ENCODE results near the gene MMP8.

The MMP8 gene, protein sequence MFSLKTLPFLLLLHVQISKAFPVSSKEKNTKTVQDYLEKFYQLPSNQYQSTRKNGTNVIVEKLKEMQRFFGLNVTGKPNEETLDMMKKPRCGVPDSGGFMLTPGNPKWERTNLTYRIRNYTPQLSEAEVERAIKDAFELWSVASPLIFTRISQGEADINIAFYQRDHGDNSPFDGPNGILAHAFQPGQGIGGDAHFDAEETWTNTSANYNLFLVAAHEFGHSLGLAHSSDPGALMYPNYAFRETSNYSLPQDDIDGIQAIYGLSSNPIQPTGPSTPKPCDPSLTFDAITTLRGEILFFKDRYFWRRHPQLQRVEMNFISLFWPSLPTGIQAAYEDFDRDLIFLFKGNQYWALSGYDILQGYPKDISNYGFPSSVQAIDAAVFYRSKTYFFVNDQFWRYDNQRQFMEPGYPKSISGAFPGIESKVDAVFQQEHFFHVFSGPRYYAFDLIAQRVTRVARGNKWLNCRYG

DNA sequence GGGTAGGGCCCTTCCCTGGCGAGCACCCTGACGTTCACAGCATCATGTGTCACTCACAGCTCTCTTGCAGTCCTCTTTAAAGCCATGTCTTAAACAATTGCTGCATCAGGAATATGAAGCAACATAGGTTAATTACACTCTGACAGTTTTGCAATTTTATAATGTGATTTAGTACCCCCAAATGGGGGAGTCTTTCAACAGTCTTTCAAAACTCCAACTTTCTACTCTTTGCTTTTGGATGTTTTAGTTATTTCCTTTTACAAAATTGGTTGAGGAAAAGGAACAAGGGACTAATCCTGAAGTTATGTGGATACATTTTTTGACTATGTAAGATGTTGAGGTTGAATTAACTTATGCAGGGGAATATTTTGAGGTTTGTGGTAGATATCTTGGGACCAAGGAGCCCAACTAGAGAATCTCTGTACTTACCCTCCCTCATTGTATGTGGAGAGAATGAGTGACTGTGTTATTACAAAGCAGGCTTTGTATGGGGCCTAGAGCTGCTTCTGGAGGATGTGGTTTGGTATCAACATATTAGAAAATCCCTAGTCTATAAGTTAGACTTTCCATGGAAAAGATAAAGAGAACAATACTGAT lies at the start of gene MMP8:
Gene MMP8 (minus strand): TSS at position 51 of the 597 bp plus-strand sequence. CDS start 99 bp downstream, outside the sequence.
- H3K9ac ChIP-seq (ENCODE audit: low read depth, low read length), result no peak within 1 kb of the TSS

DNA sequence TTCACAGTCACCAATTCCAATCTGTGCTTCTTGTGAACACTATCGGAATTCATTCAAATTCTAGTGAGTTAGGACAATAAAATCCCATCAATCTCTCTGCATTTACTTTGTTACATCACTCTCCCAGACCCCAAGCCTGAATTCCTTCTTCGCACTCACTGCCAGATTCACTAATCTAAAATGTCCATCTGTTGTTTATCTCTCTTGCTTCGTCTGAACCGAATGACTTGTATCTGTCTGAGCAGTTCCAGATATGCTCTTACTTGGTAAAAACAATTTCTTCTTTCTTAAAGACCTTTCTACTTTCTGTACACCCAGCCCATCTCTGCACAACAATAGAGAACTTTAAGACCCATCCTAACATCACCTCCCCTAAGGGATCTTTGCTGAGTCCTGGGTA lies 48.6 kb upstream of the MMP8 start:
- Histone ChIP-seq H3K4me1 (ENCODE audit: insufficient read depth, low read length) (0 out of 2 replicates have a peak, but pooled peaks cover 3% of the 10 kb centered on the region), H3K36me3 (ENCODE audit: insufficient read depth, low read length) (no peaks in the 10 kb centered on the region), H3K9ac (ENCODE audit: low read depth, low read length) (no peak overlapping the region), H3K9me3 (ENCODE audit: control insufficient read depth, insufficient read depth, low read length) (no peaks in the 10 kb centered on the region)

More for the DNA sequence above, at the start of gene MMP8:
- H3K9me3 ChIP-seq (ENCODE audit: control insufficient read depth, insufficient read depth, low read length), result no peaks in the 10 kb centered on the region
- H3K4me1 ChIP-seq (ENCODE audit: insufficient read depth, low read length), result no peaks in the 10 kb centered on the region
- H3K36me3 ChIP-seq (ENCODE audit: insufficient read depth, low read length), result no peaks in the 10 kb centered on the region

DNA sequence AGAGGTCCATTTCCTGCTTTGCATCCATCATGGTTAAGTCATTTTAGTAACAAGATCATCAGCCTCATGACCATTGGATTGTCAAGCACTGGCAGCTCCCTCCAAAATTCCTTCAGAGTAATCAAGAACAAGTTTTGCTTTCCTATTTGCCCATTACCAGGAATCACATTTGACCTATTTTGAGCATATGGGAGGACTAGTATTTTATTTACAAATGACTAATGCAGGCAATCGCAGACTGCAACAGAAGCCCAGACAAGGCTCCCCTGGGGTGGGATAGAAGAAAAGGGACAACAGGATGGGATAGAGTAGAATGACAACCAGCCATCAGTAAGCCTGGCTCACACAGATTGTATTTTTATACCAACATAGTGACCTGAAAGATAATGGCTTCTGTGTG lies 46.6 kb upstream of the MMP8 start:
- no peak overlapping the region for H3K9ac ChIP-seq (ENCODE audit: low read depth, low read length)

DNA sequence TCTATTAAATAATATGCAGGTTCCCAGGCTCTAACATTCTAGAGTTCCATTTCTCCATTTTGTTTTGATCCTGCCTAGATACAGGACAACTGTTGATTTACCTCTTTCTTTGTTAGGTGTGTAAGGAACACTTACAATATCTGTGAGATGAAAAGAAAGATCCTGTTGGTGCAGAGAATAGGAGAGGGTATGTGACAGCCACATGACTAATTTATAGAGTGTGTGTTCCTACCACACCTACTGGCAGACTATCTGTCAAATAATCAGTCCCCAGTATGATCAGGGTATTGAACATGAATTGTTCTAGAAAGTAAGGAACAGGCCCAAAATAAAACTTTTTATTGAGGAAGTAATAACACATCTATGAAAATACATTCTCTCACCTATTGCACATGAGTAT lies 45.4 kb upstream of the MMP8 start:
- Histone ChIP-seq H3K9me3 (ENCODE audit: control insufficient read depth, insufficient read depth, low read length) (no peaks in the 10 kb centered on the region), H3K9ac (ENCODE audit: low read depth, low read length) (no peak overlapping the region), H3K36me3 (ENCODE audit: insufficient read depth, low read length) (no peaks in the 10 kb centered on the region), H3K4me1 (ENCODE audit: insufficient read depth, low read length) (0 out of 2 replicates have a peak, but pooled peaks cover 3% of the 10 kb centered on the region)

More for the DNA sequence above, 46.6 kb upstream of the MMP8 start:
- Histone ChIP-seq H3K36me3 (ENCODE audit: insufficient read depth, low read length) (no peaks in the 10 kb centered on the region), H3K9me3 (ENCODE audit: control insufficient read depth, insufficient read depth, low read length) (no peaks in the 10 kb centered on the region), H3K4me1 (ENCODE audit: insufficient read depth, low read length) (0 out of 2 replicates have a peak, but pooled peaks cover 3% of the 10 kb centered on the region)

DNA sequence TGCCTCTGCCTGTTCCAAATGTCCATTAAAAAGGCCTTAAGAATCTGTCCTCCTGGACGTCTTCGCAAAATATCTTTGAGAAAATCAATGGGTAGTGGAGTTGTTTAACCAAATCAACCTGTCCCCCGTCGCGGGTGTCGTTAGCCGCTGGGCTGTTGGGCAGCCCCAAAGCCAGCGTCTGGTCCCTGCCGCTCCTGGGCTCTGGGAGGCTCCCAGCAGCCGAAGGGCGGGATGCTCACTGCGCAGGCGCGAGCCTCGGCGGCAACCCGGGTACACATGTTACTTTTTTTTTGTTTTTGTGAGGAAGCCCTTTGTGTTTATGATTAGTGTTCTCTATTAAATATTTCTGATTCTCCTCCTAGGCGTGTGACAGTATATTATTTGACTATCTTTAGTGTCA lies 43.0 kb upstream of the MMP8 start:
- H3K9me3 ChIP-seq (ENCODE audit: control insufficient read depth, insufficient read depth, low read length), result no peaks in the 10 kb centered on the region
- H3K9ac ChIP-seq (ENCODE audit: low read depth, low read length), result no peak overlapping the region
- no peaks in the 10 kb centered on the region for H3K36me3 ChIP-seq (ENCODE audit: insufficient read depth, low read length)
- 0 out of 2 replicates have a peak, but pooled peaks cover 3% of the 10 kb centered on the region for H3K4me1 ChIP-seq (ENCODE audit: insufficient read depth, low read length)

DNA sequence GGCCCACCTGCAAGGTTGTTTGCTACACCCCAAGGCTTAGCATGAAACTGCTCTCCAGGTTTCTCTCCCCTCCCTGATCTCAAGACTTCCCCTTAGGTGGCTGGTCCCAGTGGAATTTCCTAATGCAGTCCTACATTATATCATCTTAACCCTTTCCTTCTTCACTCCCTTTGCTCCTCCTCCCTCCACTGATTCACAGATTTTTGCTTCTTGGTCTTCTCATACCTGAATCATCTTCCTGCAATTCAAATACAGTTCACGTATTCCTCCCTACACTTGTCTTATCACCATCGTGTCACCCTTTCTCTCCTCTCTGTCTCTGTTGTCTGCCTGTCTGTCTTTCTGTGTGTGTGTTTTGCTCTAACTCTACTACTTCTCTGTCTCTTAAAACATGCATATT lies 38.7 kb upstream of the MMP8 start:
- H3K36me3 ChIP-seq (ENCODE audit: insufficient read depth, low read length), result no peaks in the 10 kb centered on the region; the same call in 1 of the 2 replicates
- H3K4me1 ChIP-seq (ENCODE audit: insufficient read depth, low read length), result peaks cover 12% of the 10 kb centered on the region
- H3K9ac ChIP-seq (ENCODE audit: low read depth, low read length), result no peak overlapping the region
- H3K9me3 ChIP-seq (ENCODE audit: control insufficient read depth, insufficient read depth, low read length), result no peaks in the 10 kb centered on the region

DNA sequence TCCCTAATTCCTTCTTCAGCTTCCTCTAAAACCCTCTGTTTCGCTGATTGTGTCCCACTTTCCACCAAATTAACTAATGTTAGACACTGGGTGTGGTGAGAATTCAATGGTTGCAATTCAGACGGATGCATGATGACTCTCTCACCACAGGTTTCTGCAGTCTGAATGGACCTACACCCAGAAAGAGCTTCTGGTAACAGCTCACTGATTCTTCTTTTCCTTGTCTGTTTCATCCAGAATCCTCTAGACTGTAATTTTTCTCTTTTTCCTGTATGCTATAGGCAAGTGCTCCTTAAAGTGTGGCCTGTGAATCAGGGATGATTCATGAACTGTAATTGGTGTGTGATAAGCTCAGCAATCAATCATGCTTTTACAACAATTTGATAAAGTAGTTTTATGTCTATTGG lies 37.6 kb upstream of the MMP8 start:
- Histone ChIP-seq H3K9ac (ENCODE audit: low read depth, low read length) (no peak overlapping the region), H3K4me1 (ENCODE audit: insufficient read depth, low read length) (peaks cover 12% of the 10 kb centered on the region), H3K36me3 (ENCODE audit: insufficient read depth, low read length) (no peaks in the 10 kb centered on the region; the same call in 1 of the 2 replicates), H3K9me3 (ENCODE audit: control insufficient read depth, insufficient read depth, low read length) (no peaks in the 10 kb centered on the region)

DNA sequence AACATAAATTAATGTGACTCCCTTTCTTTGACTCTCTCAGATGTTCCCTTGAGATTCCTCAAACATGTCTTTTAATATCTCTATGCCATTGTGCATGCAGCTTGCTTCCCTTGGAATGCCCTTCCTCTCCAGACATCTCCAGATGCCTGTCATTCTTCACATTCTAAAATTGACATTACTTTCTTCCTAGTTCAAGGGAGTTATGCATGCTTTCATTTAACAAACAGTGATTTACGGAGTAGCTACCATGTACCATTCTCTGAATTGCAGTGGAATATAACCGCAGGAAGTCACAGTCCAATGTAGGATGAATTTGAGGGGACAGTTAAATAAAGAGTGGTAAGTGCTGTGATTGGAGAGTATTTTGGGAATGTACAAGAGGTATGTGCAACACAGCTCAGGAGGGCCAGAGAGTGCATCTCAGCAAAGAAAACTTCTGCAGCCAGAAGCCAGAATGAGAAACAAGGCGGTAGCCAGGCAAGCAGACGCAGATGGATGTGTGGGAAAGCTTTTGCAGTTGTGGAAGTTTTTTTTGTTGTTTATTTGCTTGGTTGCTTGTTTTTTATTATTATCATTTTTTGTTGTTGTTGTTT lies 37.0 kb upstream of the MMP8 start:
- no peaks in the 10 kb centered on the region; the same call in 1 of the 2 replicates for H3K36me3 ChIP-seq (ENCODE audit: insufficient read depth, low read length)
- no peak overlapping the region for H3K9ac ChIP-seq (ENCODE audit: low read depth, low read length)
- peaks cover 12% of the 10 kb centered on the region for H3K4me1 ChIP-seq (ENCODE audit: insufficient read depth, low read length)
- H3K9me3 ChIP-seq (ENCODE audit: control insufficient read depth, insufficient read depth, low read length), result no peaks in the 10 kb centered on the region

DNA sequence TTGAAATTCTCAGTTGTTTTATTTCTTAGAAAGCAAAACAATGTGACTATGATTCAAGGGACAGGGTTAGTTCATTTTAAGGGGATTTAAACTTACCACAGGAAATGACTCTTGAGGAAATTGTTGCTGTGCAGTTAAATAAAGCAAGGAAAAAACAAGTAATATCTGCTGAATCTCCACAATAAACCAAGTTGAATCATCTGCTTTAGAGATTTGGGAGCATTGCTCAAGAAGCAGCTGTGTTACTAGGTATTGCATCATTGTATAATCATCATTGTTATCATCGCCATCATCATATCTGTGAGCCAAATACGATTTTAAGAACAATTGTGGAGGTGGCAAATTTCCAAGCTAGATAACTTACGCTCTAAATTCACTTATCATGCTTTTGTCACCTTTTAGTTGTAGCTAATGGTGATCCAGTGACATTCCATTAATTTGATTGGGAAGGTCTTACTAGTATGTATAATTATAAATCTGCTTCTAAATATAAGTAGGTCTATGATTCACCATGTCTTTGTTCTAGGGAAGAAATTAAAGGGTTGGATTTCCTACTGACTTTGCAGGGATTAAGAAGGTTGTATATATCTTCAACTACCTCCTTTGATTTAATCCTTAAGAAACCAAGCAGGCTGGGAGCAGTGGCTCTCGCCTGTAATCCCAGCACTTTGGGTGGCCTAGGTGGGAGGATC lies 35.7 kb upstream of the MMP8 start:
- H3K36me3 ChIP-seq (ENCODE audit: insufficient read depth, low read length), result no peaks in the 10 kb centered on the region; the same call in 1 of the 2 replicates
- H3K4me1 ChIP-seq (ENCODE audit: insufficient read depth, low read length), result peaks cover 12% of the 10 kb centered on the region
- H3K9me3 ChIP-seq (ENCODE audit: control insufficient read depth, insufficient read depth, low read length), result no peaks in the 10 kb centered on the region
- no peak overlapping the region for H3K9ac ChIP-seq (ENCODE audit: low read depth, low read length)

DNA sequence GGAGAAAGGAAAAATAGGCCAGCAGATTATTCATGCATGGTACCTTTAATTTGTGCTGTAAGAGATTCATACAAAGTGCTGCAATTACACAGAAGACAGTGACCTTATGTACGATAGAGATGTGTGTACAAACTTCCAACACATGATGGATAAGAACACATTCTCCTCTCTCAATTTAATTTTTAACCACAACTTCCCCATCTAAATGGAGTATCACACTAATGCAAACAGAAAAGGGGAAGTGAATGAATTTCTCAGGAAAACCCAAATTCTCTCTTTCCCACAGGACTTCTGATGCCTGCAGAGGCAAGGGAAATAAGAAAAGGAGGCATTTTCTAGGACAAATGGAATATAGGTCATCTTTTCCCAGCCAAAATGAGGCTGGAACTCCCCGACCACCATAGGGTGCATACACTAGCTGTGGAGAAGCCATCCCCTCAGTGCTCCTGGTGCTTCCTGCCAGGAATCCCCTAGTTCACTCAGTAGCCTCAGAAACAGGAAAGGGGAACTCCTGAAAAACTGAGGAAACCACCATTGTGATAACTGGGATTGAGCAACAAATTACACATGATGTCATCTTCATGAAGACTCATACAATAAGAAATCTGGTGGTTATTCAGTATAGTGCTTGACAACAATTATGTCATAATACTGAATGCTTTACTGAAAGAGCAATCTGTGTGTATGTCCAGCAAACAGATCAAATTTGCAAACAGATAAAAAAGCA lies 33.2 kb upstream of the MMP8 start:
- Histone ChIP-seq H3K36me3 (ENCODE audit: insufficient read depth, low read length) (no peaks in the 10 kb centered on the region; the same call in 1 of the 2 replicates), H3K4me1 (ENCODE audit: insufficient read depth, low read length) (peaks cover 12% of the 10 kb centered on the region)

DNA sequence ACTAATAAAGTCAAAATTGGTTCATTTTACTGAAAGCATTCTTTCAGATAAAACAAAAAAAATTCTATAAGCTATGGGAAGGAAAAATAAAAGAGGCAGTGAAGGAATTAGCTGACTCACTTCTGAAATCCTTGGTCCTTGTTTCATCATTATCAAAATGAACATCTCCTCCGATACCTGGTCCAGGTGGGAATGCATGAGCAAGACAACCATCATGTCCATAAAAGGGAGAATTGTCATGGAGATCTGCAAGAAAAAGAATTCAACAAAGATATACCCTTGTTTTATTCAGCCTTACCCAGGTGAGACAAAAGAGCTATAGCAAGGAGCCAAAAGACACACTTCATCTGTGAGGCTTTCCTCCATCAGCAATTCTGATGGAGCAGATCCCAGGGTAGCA lies 28.5 kb upstream of the MMP8 start:
- Histone ChIP-seq H3K36me3 (ENCODE audit: insufficient read depth, low read length) (peaks cover 5% of the 10 kb centered on the region; the same call in 1 of the 2 replicates), H3K9me3 (ENCODE audit: control insufficient read depth, insufficient read depth, low read length) (no peaks in the 10 kb centered on the region), H3K4me1 (ENCODE audit: insufficient read depth, low read length) (peaks cover 7% of the 10 kb centered on the region), H3K9ac (ENCODE audit: low read depth, low read length) (no peak overlapping the region)

More for the DNA sequence above, 33.2 kb upstream of the MMP8 start:
- Histone ChIP-seq H3K9me3 (ENCODE audit: control insufficient read depth, insufficient read depth, low read length) (no peaks in the 10 kb centered on the region), H3K9ac (ENCODE audit: low read depth, low read length) (no peak overlapping the region)

DNA sequence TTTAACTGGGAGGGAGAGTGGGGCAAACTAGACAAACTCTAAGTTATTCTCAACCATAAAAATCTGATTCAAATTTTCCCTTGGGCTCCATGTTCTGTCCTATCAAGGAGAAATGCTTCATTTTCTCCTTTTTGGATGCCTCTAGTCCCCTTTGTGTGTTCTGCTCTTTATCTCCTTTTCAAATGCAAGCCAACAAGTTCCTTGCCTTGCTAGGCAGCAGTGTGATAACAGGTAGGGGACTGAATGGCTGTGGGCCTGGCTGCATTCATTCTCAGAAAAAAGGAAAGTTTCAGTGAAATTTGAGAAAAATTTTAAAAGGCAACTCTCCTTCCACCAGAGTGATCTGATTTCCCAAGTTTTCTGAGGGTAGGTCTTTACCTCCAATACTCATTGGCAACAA lies 26.9 kb upstream of the MMP8 start:
- Histone ChIP-seq H3K9me3 (ENCODE audit: control insufficient read depth, insufficient read depth, low read length) (no peaks in the 10 kb centered on the region), H3K36me3 (ENCODE audit: insufficient read depth, low read length) (peaks cover 5% of the 10 kb centered on the region; the same call in 1 of the 2 replicates), H3K9ac (ENCODE audit: low read depth, low read length) (no peak overlapping the region), H3K4me1 (ENCODE audit: insufficient read depth, low read length) (peaks cover 7% of the 10 kb centered on the region)

DNA sequence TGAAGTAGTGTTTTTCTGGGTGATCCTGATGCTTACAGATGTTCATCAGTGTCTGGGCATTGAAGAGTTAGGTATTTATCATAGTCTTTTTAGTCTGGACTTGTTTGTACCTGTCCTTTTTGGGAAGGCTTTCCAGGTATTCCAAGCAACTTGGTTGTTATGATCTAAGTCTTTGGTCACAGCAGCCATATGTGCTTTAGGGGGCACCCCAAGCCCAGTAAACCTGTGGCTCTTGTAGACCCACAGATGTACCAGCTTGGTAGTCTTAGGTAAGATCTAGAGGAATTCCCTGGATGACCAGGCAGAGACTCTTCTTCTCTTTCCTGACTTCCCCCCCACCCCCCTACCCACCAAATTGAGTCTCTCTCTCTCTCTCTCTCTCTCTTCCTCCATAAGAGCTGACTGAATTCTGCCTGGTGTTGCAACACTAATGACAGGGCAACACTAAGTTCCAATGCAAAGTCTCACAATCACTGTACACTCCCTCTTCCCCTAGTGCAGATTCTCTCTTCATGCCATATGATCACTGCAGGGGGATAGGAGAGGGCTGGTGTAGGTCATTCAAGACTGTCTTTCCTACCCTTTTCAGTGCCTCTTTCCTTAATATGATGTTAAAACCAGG lies 24.5 kb upstream of the MMP8 start:
- H3K4me1 ChIP-seq (ENCODE audit: insufficient read depth, low read length), result peaks cover 7% of the 10 kb centered on the region
- no peak overlapping the region for H3K9ac ChIP-seq (ENCODE audit: low read depth, low read length)
- H3K9me3 ChIP-seq (ENCODE audit: control insufficient read depth, insufficient read depth, low read length), result no peaks in the 10 kb centered on the region
- H3K36me3 ChIP-seq (ENCODE audit: insufficient read depth, low read length), result peaks cover 5% of the 10 kb centered on the region; the same call in 1 of the 2 replicates
